Measurements from ENCODE around the gene NFE2L3.

- TF ChIP-seq CTCF (IDR thresholded peaks at IDR 0.05 in 2 of 3, conservative IDR thresholded peaks at IDR 0.05 in 1 of 3; ENCODE audit: insufficient read depth in 2 of 3, low read depth in 1 of 3, low read length in 3 of 3) = no peak
- TF ChIP-seq TRIM25 (IDR thresholded peaks at IDR 0.05; ENCODE audit: borderline replicate concordance) = no peak
- TF ChIP-seq MAFK (IDR thresholded peaks at IDR 0.05; ENCODE audit: low read length) = no peak
- TF ChIP-seq TOE1 (IDR thresholded peaks at IDR 0.05; ENCODE audit: borderline replicate concordance) = no peak
- TF ChIP-seq TOE1 (CRISPR knock-in tag; IDR thresholded peaks at IDR 0.05; ENCODE audit: borderline replicate concordance, low read depth) = no peak
These were observed 29.3 kb upstream of the NFE2L3 start for GRCh38 chr7:26122745-26123144.
